OCI-LY3 (cell line): Measurements from ENCODE around the gene THOC5.
"Not testable (repeated sequence)": the region's sequence is repeated elsewhere in the genome, so short reads cannot be mapped to it uniquely, and the experiment has no call there.

ENCODE experiments used
- H2AFZ ChIP-seq: fragments of 200-600, 300-600 bp; shearing (Covaris generic); 2 replicates; pipeline ENCODE4 v1.6.0; 2014; ENCODE audit warnings: antibody characterized with exemption, low read depth, low read length
- H3K27ac ChIP-seq: fragments of 200-600, 300-600 bp; sonication (generic); 2 replicates; pipeline ENCODE4 v1.5.1; 2014; ENCODE audit warnings: mild to moderate bottlenecking, low read length, moderate library complexity, mixed read lengths
- H3K27me3 ChIP-seq: fragments of 200-600, 300-600 bp; sonication (generic); 2 replicates; pipeline ENCODE4 v1.6.1; 2014; ENCODE audit warnings: low read depth, low read length, mixed read lengths
- H3K36me3 ChIP-seq: fragments of 200-600, 300-600 bp; sonication (generic); replicated peaks from 2 replicates; pipeline ENCODE3; 2014; ENCODE audit warnings: low read depth, low read length, mixed read lengths
- H3K4me1 ChIP-seq: fragments of 300-600, 200-600 bp; sonication (generic); 2 replicates; pipeline ENCODE4 v1.6.1; 2014; ENCODE audit warnings: low read length, mixed read lengths
- H3K4me2 ChIP-seq: fragments of 200-600, 300-600 bp; sonication (generic); 2 replicates; pipeline ENCODE4 v1.6.1; 2014; ENCODE audit warnings: low read length, mixed read lengths
- H3K4me3 ChIP-seq: fragments of 300-600, 200-600 bp; sonication (generic); 2 replicates; pipeline ENCODE4 v1.5.1; 2014; ENCODE audit warnings: antibody characterized with exemption, mild to moderate bottlenecking, low read length, moderate library complexity
- H3K79me2 ChIP-seq: fragments of 300-600, 200-600 bp; shearing (Covaris generic); 2 replicates; pipeline ENCODE4 v1.6.1; 2014; ENCODE audit warnings: mild to moderate bottlenecking, low read length, mixed read lengths
- H3K9ac ChIP-seq: fragments of 300-600, 200-600 bp; shearing (Covaris generic); 2 replicates; pipeline ENCODE4 v1.6.0; 2014; ENCODE audit warnings: mild to moderate bottlenecking, low read length, moderate library complexity
- H3K9me3 ChIP-seq: fragments of 200-600, 300-600 bp; shearing (Covaris generic); 2 replicates; pipeline ENCODE4 v1.6.1; 2014; ENCODE audit warnings: low read length, mixed read lengths; ENCODE audit not compliant: insufficient read depth
- H4K20me1 ChIP-seq: fragments of 200-600, 300-600 bp; sonication (generic); 2 replicates; pipeline ENCODE4 v1.6.1; 2016; ENCODE audit warnings: low read length, mixed read lengths; ENCODE audit not compliant: insufficient read depth
- CTCF ChIP-seq: fragments of 200-600, 300-600 bp; sonication (generic); IDR thresholded peaks from 2 replicates; pipeline ENCODE4 v1.5.1; 2014; ENCODE audit warnings: antibody characterized with exemption, low read length, low read depth
- EZH2phosphoT487 ChIP-seq: fragments of 200-600 bp; shearing (Covaris generic); IDR thresholded peaks from 2 replicates; pipeline ENCODE4 v1.6.1; 2018; ENCODE audit warnings: antibody characterized with exemption, mixed run types, low read depth

THOC5 gene

GRCh38 chr22:29570912-29571549, 17.5 kb upstream of the THOC5 start:
- H3K27ac ChIP-seq = no peak overlapping the region
- H3K27me3 ChIP-seq = no peaks in the 10 kb centered on the region
- TF ChIP-seq EZH2phosphoT487 = no peak
- no peak for TF ChIP-seq CTCF
- no peak overlapping the region for H3K4me2 ChIP-seq
- no peak overlapping the region for H3K9ac ChIP-seq
- H2AFZ ChIP-seq = no peak overlapping the region
- H4K20me1 ChIP-seq = 0 out of 2 replicates have a peak, but pooled peaks cover 8% of the 10 kb centered on the region
- no peaks in the 10 kb centered on the region for H3K79me2 ChIP-seq
- H3K9me3 ChIP-seq = no peaks in the 10 kb centered on the region
- peaks cover 15% of the 10 kb centered on the region for H3K36me3 ChIP-seq
- H3K4me1 ChIP-seq = no peaks in the 10 kb centered on the region
- no peak overlapping the region for H3K4me3 ChIP-seq

GRCh38 chr22:29570456-29570855, 16.9 kb upstream of the THOC5 start:
- H3K4me3 ChIP-seq = no peak overlapping the region
- H3K36me3 ChIP-seq = peaks cover 15% of the 10 kb centered on the region
- H3K9ac ChIP-seq = no peak overlapping the region
- H3K9me3 ChIP-seq = no peaks in the 10 kb centered on the region
- H2AFZ ChIP-seq = no peak overlapping the region
- no peaks in the 10 kb centered on the region for H3K79me2 ChIP-seq
- no peak overlapping the region for H3K27ac ChIP-seq
- H3K4me1 ChIP-seq = no peaks in the 10 kb centered on the region
- H3K4me2 ChIP-seq = no peak overlapping the region
- no peaks in the 10 kb centered on the region for H3K27me3 ChIP-seq
- no peak for TF ChIP-seq EZH2phosphoT487
- TF ChIP-seq CTCF = no peak
- H4K20me1 ChIP-seq = 0 out of 2 replicates have a peak, but pooled peaks cover 8% of the 10 kb centered on the region

GRCh38 chr22:29569011-29569678, 15.6 kb upstream of the THOC5 start:
- H3K9me3 ChIP-seq = no peaks in the 10 kb centered on the region
- H2AFZ ChIP-seq = no peak overlapping the region
- no peaks in the 10 kb centered on the region for H3K79me2 ChIP-seq
- no peak overlapping the region for H3K9ac ChIP-seq
- H3K27ac ChIP-seq = no peak overlapping the region
- peaks cover 16% of the 10 kb centered on the region for H3K36me3 ChIP-seq
- TF ChIP-seq CTCF = no peak
- TF ChIP-seq EZH2phosphoT487 = no peak
- H4K20me1 ChIP-seq = 0 out of 2 replicates have a peak, but pooled peaks cover 8% of the 10 kb centered on the region
- H3K4me3 ChIP-seq = no peak overlapping the region
- no peaks in the 10 kb centered on the region for H3K4me1 ChIP-seq
- H3K4me2 ChIP-seq = no peak overlapping the region
- no peaks in the 10 kb centered on the region for H3K27me3 ChIP-seq

GRCh38 chr22:29567338-29567737, 13.8 kb upstream of the THOC5 start:
- TF ChIP-seq EZH2phosphoT487 = no peak
- no peak for TF ChIP-seq CTCF
- Histone ChIP-seq H4K20me1 (0 out of 2 replicates have a peak, but pooled peaks cover 8% of the 10 kb centered on the region), H3K27ac (no peak overlapping the region), H3K9ac (no peak overlapping the region), H3K79me2 (no peaks in the 10 kb centered on the region), H3K36me3 (peaks cover 21% of the 10 kb centered on the region), H3K9me3 (no peaks in the 10 kb centered on the region), H3K27me3 (no peaks in the 10 kb centered on the region), H3K4me3 (no peak overlapping the region), H3K4me1 (no peaks in the 10 kb centered on the region), H2AFZ (no peak overlapping the region), H3K4me2 (no peak overlapping the region)

- peaks cover 28% of the 10 kb centered on the region for H3K36me3 ChIP-seq
- not testable (repeated sequence) for H3K4me1 ChIP-seq, H3K79me2 ChIP-seq, H2AFZ ChIP-seq, H3K27ac ChIP-seq, H4K20me1 ChIP-seq, H3K27me3 ChIP-seq, H3K4me2 ChIP-seq, H3K4me3 ChIP-seq, H3K9ac ChIP-seq, H3K9me3 ChIP-seq
Measured at GRCh38 chr22:29566513-29566912, 13.0 kb upstream of the THOC5 start.
